GM12878 (cell line): ENCODE data around the gene BOD1L2. TPM values are rescaled to one million over a fixed set of nuclear protein-coding genes. Genes with fewer than 3 reads are reported as not detected.

Experiments used
- ATAC-seq: fragments of 200-7000 bp; cut with Tn5 transposase; 3 replicates; pipeline ENCODE4 v1.9.1; 2020; ENCODE audit warnings: mild to moderate bottlenecking, moderate library complexity
- BruUV-seq: library from RNA; stranded (reverse); fragments of 400-500 nt; replicated peaks from 2 replicates; lab custom pipeline; 2021; lab: Mats Ljungman, UMichigan
- CTCF ChIA-PET: fragments of 300-600 bp; sonication (Branson Sonifier 250); formaldehyde crosslinking; extraction: SDS; loops from one replicate; lab custom pipeline; 2021; ENCODE audit warnings: inconsistent platforms; lab: Yijun Ruan, JAX
- POLR2A ChIA-PET: fragments of 350-600 bp; formaldehyde crosslinking; extraction: SDS; loops from one replicate; lab custom pipeline; 2021; ENCODE audit warnings: inconsistent platforms; lab: Charles Lee
- RAD21 ChIA-PET: fragments of 300-600 bp; sonication (Branson Sonifier 250); formaldehyde crosslinking; loops from one replicate; lab custom pipeline; 2023; ENCODE audit warnings: antibody characterized with exemption; ENCODE audit not compliant: unreplicated experiment; lab: Charles Lee
- SMC1A ChIA-PET: fragments of 300-600 bp; sonication (Branson Sonifier 250); formaldehyde crosslinking; loops from one replicate; lab custom pipeline; 2023; ENCODE audit not compliant: unreplicated experiment, uncharacterized antibody; lab: Charles Lee
- DNase-seq: peaks from one replicate; pipeline ENCODE4 v3.0.0-alpha.2; 2011; ENCODE audit warnings: low read depth, low spot score
- FAIRE-seq: peaks from 3 replicates; lab custom pipeline; 2011; peaks lifted over from hg19 to GRCh38; lab: Jason Lieb, UNC
- H2AFZ ChIP-seq: 2 replicates; pipeline ENCODE4 v1.6.0; 2011; ENCODE audit warnings: low read depth, low read length, control low read depth; ENCODE audit not compliant: control insufficient read depth
- H3K27ac ChIP-seq: 2 replicates; pipeline ENCODE4 v1.5.1; 2011; ENCODE audit warnings: control low read depth; ENCODE audit not compliant: control insufficient read depth, insufficient read depth
- H3K27me3 ChIP-seq, 2 experiments: replicated peaks in 1 of 2; 2 replicates each; pipeline versions ENCODE4 v1.6.0 to v1.6.1; 2011; ENCODE audit warnings: low read length in 1 of 2; ENCODE audit not compliant: control insufficient read depth in 2 of 2, insufficient read depth in 2 of 2
- H3K36me3 ChIP-seq, 2 experiments: 2 replicates each; pipeline ENCODE4 v1.5.1; 2011; ENCODE audit warnings: low read length in 1 of 2; ENCODE audit not compliant: control insufficient read depth in 2 of 2, insufficient read depth in 2 of 2
- H3K4me1 ChIP-seq: 2 replicates; pipeline ENCODE4 v1.6.1; 2011; ENCODE audit warnings: mild to moderate bottlenecking, low read length, moderate library complexity, mixed read lengths; ENCODE audit not compliant: control insufficient read depth, insufficient read depth
- H3K4me2 ChIP-seq: 2 replicates; pipeline ENCODE4 v1.6.0; 2011; ENCODE audit warnings: control low read depth; ENCODE audit not compliant: control insufficient read depth, insufficient read depth
- H3K4me3 ChIP-seq: fragments of 200-600 bp; sonication (generic); 2 replicates; pipeline ENCODE4 v1.5.1; 2016
- H3K79me2 ChIP-seq: 2 replicates; pipeline ENCODE4 v1.6.0; 2011; ENCODE audit warnings: low read length; ENCODE audit not compliant: control insufficient read depth, insufficient read depth
- H3K9ac ChIP-seq: 2 replicates; pipeline ENCODE4 v1.8.0; 2011; ENCODE audit warnings: low read length, control low read depth, mixed read lengths; ENCODE audit not compliant: control insufficient read depth, insufficient read depth
- H3K9me3 ChIP-seq: replicated peaks from 3 replicates; pipeline ENCODE4 v1.5.1; 2011; ENCODE audit warnings: mild to moderate bottlenecking, low read length; ENCODE audit not compliant: control insufficient read depth, insufficient read depth
- H4K20me1 ChIP-seq: 2 replicates; pipeline ENCODE4 v1.6.0; 2011; ENCODE audit not compliant: control insufficient read depth, insufficient read depth
- MTA2 ChIP-seq: fragments of 450-650 bp; IDR thresholded peaks from 2 replicates; pipeline ENCODE4 v1.6.1; 2016; ENCODE audit warnings: low read depth, mild to moderate bottlenecking, moderate library complexity
- NR2C2 ChIP-seq: IDR thresholded peaks from 2 replicates; pipeline ENCODE4 v1.6.1; 2011; ENCODE audit warnings: borderline replicate concordance, low read depth; ENCODE audit not compliant: control insufficient read depth, insufficient read length
- SRF ChIP-seq, 2 experiments: IDR thresholded peaks; 2 replicates each; pipeline ENCODE4 v1.6.1; 2011; ENCODE audit warnings: low read depth in 2 of 2, low read length in 2 of 2, mild to moderate bottlenecking in 1 of 2, moderate library complexity in 1 of 2
- WGBS: methylation state at CpG from one replicate; pipeline ENCODE4 v1.1.6; 2016; ENCODE audit warnings: low lambda C conversion rate; ENCODE audit not compliant: insufficient replicate concordance, insufficient coverage; ENCODE audit errors: missing lambda C conversion rate; 5-methylcytosine and 5-hydroxymethylcytosine counted together
- in situ Hi-C: fragments of 300-500 bp; cut with MboI; formaldehyde crosslinking; loops from 9 replicates; pipeline ENCODE4 v1.14.3; 2018; ENCODE audit warnings: mixed read lengths
- intact Hi-C: fragments of 100-400 bp; cut with micrococcal nuclease; formaldehyde crosslinking; loops from one replicate; pipeline ENCODE4 v1.14.2; 2022; ENCODE audit not compliant: unreplicated experiment
- polyA plus RNA-seq, 11 experiments: library from polyadenylated mRNA; depleted of rRNA in 4 of 11; unstranded in 6 of 11; stranded (reverse) in 5 of 11; fragments of >200 nt; fragmentation: Nextera tagmentation in 4 of 11; fragmentation: Illumina TruSeq in 1 of 11; extraction: Ambion mirVana in 4 of 11; extraction: Trizol in 1 of 11; gene quantifications; 1 replicate in 1 of 11; 2 replicates in 10 of 11; pipeline versions ENCODE4 v1.2.1 to v1.2.3, GENCODE V29; 2011 to 2016; ENCODE audit warnings: inconsistent platforms in 2 of 11, missing spikeins in 2 of 11, low read depth in 1 of 11
- total RNA-seq, 4 experiments: library from RNA; depleted of rRNA in 3 of 4; stranded (reverse); fragments of >200 nt in 3 of 4; fragmentation: Illumina TruSeq in 1 of 4; extraction: Trizol in 1 of 4; gene quantifications; 2 replicates each; pipeline versions ENCODE4 v1.2.1 to v1.2.3, GENCODE V29; 2013 to 2021
- TF ChIP-seq, protein P1 (sequence below): fragments of 450-650 bp; IDR thresholded peaks from 2 replicates; pipeline ENCODE4 v1.6.1; 2016; ENCODE audit warnings: mild to moderate bottlenecking

Gene BOD1L2
- total and polyA plus RNA-seq, 10 of the 15 experiments (the other 5 are each of a cell fraction or from before 2014, with no cell fraction given), result not detected

DNA sequence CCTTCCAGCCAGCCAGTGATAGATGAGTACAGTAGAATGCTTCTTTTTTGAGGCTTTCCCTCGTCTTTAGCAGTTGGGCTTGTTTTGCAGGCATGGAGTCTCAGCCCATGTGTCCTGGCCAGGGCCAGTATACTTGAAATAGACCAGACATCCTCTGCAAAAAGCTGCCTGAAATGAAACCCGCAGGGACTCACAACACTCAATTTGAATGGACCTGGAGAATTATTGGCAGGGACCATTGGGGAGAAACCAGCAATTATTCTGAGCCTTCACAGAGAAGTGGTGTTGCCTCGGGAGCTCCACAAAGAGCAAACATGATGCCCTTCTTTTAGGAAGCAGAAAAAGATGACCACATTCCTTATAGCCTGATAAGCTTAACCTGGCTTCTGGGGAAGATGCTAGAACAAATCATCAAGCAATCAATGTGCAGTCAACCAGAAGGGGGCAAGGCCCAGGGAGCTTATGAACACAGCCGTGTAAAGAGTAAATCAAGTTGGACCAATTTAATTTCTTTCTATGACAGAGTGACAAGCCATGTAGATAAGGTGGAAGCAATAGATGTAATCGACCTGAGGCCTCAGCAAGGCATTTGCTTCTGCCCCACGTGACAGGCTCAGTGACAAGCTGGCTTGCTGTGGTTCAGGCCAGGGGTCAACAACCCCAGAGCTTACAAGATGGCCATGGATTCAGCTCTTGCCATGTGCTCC, 42.1 kb downstream of the BOD1L2 start (continued):
- TF ChIP-seq MTA2 (no peak), NR2C2 (no peak)
- TF ChIP-seq, all 136 proteins: peak for 0

DNA sequence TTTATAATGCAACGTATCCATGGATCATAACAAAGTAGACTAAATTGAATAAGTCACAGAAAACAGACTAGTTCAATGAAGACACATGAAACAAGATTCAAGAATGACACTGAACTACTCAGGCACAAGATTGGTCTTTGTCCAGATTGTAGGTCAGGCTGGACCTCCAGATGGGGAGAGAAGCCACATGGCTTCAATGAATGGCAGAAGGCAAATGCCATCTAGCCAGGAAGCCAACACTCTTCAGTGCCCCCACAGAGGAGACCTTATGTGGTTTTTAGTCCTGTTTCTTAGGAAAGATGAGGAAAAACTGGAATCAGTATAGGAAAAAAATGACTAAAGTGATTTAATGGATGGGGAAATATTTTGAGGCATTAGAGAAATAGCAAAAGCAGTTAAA, 43.1 kb downstream of the BOD1L2 start:
- H3K27me3 ChIP-seq, result no peaks in the 10 kb centered on the region; a peak in 1 of 4 replicates
- H3K9ac ChIP-seq, result no peak overlapping the region
- no peak overlapping the region for H3K4me3 ChIP-seq
- no peak overlapping the region for H3K4me2 ChIP-seq
- H3K79me2 ChIP-seq, result no peaks in the 10 kb centered on the region
- no peaks in the 10 kb centered on the region for H4K20me1 ChIP-seq
- WGBS, result 0% methylated on average over 1 of the region's 1 CpG
- DNase-seq (no peak), ATAC-seq (no peak), FAIRE-seq (no peak)
- ChIA-PET CTCF (no interaction called here), SMC1A (interaction anchor here (1.0 kb wide), 1 partner anchor 18 kb away, joined by 4 read pairs; no protein-coding TSS in a partner anchor), POLR2A (no interaction called here), RAD21 (no interaction called here)
- in situ Hi-C loops (no loop called here), intact Hi-C loops (no loop called here)
- peaks cover 4% of the 10 kb centered on the region; the same call in 2 of the 3 replicates for H3K9me3 ChIP-seq
- H2AFZ ChIP-seq, result no peak overlapping the region
- no peak for TF ChIP-seq SRF (IDR thresholded peaks at IDR 0.05; ENCODE audit: low read depth in 2 of 2, low read length in 2 of 2)
- TF ChIP-seq, protein P1, sequence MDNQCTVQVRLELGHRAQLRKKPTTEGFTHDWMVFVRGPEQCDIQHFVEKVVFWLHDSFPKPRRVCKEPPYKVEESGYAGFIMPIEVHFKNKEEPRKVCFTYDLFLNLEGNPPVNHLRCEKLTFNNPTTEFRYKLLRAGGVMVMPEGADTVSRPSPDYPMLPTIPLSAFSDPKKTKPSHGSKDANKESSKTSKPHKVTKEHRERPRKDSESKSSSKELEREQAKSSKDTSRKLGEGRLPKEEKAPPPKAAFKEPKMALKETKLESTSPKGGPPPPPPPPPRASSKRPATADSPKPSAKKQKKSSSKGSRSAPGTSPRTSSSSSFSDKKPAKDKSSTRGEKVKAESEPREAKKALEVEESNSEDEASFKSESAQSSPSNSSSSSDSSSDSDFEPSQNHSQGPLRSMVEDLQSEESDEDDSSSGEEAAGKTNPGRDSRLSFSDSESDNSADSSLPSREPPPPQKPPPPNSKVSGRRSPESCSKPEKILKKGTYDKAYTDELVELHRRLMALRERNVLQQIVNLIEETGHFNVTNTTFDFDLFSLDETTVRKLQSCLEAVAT, result no peak
- no peak overlapping the region for H3K27ac ChIP-seq
- no TSS peak for BruUV-seq
- H3K36me3 ChIP-seq, result no peaks in the 10 kb centered on the region
- H3K4me1 ChIP-seq, result no peaks in the 10 kb centered on the region
